WTC11 (cell line): ENCODE measurements around the gene NOTCH4. TPM values are rescaled to one million over a fixed set of nuclear protein-coding genes. Genes with fewer than 3 reads are reported as not detected.

Experiments used
- ATAC-seq: fragments of 200-7000 bp; cut with Tn5 transposase; 2 replicates; pipeline ENCODE4 v1.10.0; 2021; ENCODE audit warnings: mild to moderate bottlenecking, moderate library complexity
- CTCF ChIA-PET: fragments of 300-600 bp; sonication (Branson Sonifier 250); formaldehyde crosslinking; loops from one replicate; lab custom pipeline; 2021; ENCODE audit warnings: antibody characterized with exemption; lab: Charles Lee
- POLR2A ChIA-PET: fragments of 350-600 bp; sonication (Branson Sonifier 250); formaldehyde crosslinking; loops from one replicate; lab custom pipeline; 2021; ENCODE audit warnings: antibody characterized with exemption; lab: Charles Lee
- DNase-seq: peaks from one replicate; pipeline ENCODE4 v3.0.0; 2021; ENCODE audit warnings: low spot score
- H3K27ac Mint-ChIP-seq: 2 replicates; pipeline ENCODE4 v1.8.0; 2021; ENCODE audit warnings: mixed read lengths
- H3K27me3 Mint-ChIP-seq: 2 replicates; pipeline ENCODE4 v1.8.0; 2021; ENCODE audit warnings: low read depth, mild to moderate bottlenecking, moderate library complexity, mixed read lengths
- H3K36me3 Mint-ChIP-seq: 2 replicates; pipeline ENCODE4 v1.8.0; 2021; ENCODE audit warnings: mixed read lengths
- H3K4me1 Mint-ChIP-seq: 2 replicates; pipeline ENCODE4 v1.8.0; 2022; ENCODE audit warnings: mixed read lengths
- H3K4me3 Mint-ChIP-seq: 2 replicates; pipeline ENCODE4 v1.8.0; 2021; ENCODE audit warnings: mild to moderate bottlenecking, moderate library complexity, mixed read lengths
- H3K9me3 Mint-ChIP-seq: 2 replicates; pipeline ENCODE4 v1.8.0; 2021; ENCODE audit warnings: mixed read lengths
- CBFB ChIP-seq: sonication (generic); formaldehyde crosslinking; IDR thresholded peaks from 2 replicates; pipeline ENCODE4 v1.8.1; 2022; ENCODE audit warnings: mild to moderate bottlenecking, low read depth, missing genetic modification reagents
- CREM ChIP-seq: sonication (generic); formaldehyde crosslinking; IDR thresholded peaks from 2 replicates; pipeline ENCODE4 v1.8.1; 2022; ENCODE audit warnings: mild to moderate bottlenecking, missing genetic modification reagents, moderate library complexity
- ELF4 ChIP-seq: sonication (generic); formaldehyde crosslinking; IDR thresholded peaks from 2 replicates; pipeline ENCODE4 v1.8.1; 2022; ENCODE audit warnings: low read depth, mild to moderate bottlenecking, moderate library complexity, missing genetic modification reagents
- ESRRA ChIP-seq: sonication (generic); formaldehyde crosslinking; IDR thresholded peaks from 2 replicates; pipeline ENCODE4 v1.8.1; 2022; ENCODE audit warnings: mild to moderate bottlenecking, missing genetic modification reagents, borderline replicate concordance
- MAX ChIP-seq: sonication (generic); formaldehyde crosslinking; IDR thresholded peaks from 2 replicates; pipeline ENCODE4 v1.8.0; 2022; ENCODE audit warnings: mild to moderate bottlenecking, missing genetic modification reagents
- MYBL2 ChIP-seq: sonication (generic); formaldehyde crosslinking; IDR thresholded peaks from 2 replicates; pipeline ENCODE4 v1.8.1; 2023; ENCODE audit warnings: mild to moderate bottlenecking, moderate library complexity, missing genetic modification reagents
- NFATC4 ChIP-seq: fragments of 250-450 bp; sonication (Bioruptor Pico); IDR thresholded peaks from 2 replicates; pipeline ENCODE4 v1.9.0; 2021; ENCODE audit warnings: mild to moderate bottlenecking
- NFYB ChIP-seq: sonication (generic); formaldehyde crosslinking; conservative IDR thresholded peaks from 2 replicates; pipeline ENCODE4 v1.8.0; 2022; ENCODE audit warnings: low read depth, missing genetic modification reagents
- NR2C2 ChIP-seq: sonication (generic); formaldehyde crosslinking; IDR thresholded peaks from 2 replicates; pipeline ENCODE4 v1.8.0; 2022; ENCODE audit warnings: mild to moderate bottlenecking, missing genetic modification reagents
- OVOL2 ChIP-seq: fragments of 250-450 bp; sonication (Bioruptor Pico); IDR thresholded peaks from 2 replicates; pipeline ENCODE4 v1.9.0; 2021; ENCODE audit warnings: mild to moderate bottlenecking, borderline replicate concordance
- PREB ChIP-seq: sonication (generic); formaldehyde crosslinking; IDR thresholded peaks from 2 replicates; pipeline ENCODE4 v1.8.1; 2022; ENCODE audit warnings: mild to moderate bottlenecking, missing genetic modification reagents, moderate library complexity, borderline replicate concordance
- RELA ChIP-seq: sonication (generic); formaldehyde crosslinking; IDR thresholded peaks from 2 replicates; pipeline ENCODE4 v1.8.1; 2022; ENCODE audit warnings: missing genetic modification reagents, mild to moderate bottlenecking, borderline replicate concordance
- SMAD3 ChIP-seq: sonication (generic); formaldehyde crosslinking; IDR thresholded peaks from 2 replicates; pipeline ENCODE4 v1.8.0; 2022; ENCODE audit warnings: missing genetic modification reagents, mild to moderate bottlenecking, borderline replicate concordance
- TP53 ChIP-seq: sonication (generic); formaldehyde crosslinking; IDR thresholded peaks from 2 replicates; pipeline ENCODE4 v1.8.1; 2023; ENCODE audit warnings: mild to moderate bottlenecking, missing genetic modification reagents
- ZBTB21 ChIP-seq: sonication (generic); formaldehyde crosslinking; IDR thresholded peaks from 2 replicates; pipeline ENCODE4 v1.8.1; 2023; ENCODE audit warnings: mild to moderate bottlenecking, missing genetic modification reagents, borderline replicate concordance
- ZBTB43 ChIP-seq: sonication (generic); formaldehyde crosslinking; IDR thresholded peaks from 2 replicates; pipeline ENCODE4 v1.8.1; 2023; ENCODE audit warnings: mild to moderate bottlenecking, missing genetic modification reagents
- ZNF219 ChIP-seq: sonication (generic); formaldehyde crosslinking; IDR thresholded peaks from 2 replicates; pipeline ENCODE4 v1.8.0; 2023; ENCODE audit warnings: missing genetic modification reagents, mild to moderate bottlenecking, borderline replicate concordance
- ZNF232 ChIP-seq: sonication (generic); formaldehyde crosslinking; IDR thresholded peaks from 2 replicates; pipeline ENCODE4 v1.8.0; 2022; ENCODE audit warnings: mild to moderate bottlenecking, missing genetic modification reagents
- ZNF263 ChIP-seq: sonication (generic); formaldehyde crosslinking; IDR thresholded peaks from 2 replicates; pipeline ENCODE4 v1.8.1; 2022; ENCODE audit warnings: low read depth, mild to moderate bottlenecking, moderate library complexity, missing genetic modification reagents
- ZNF317 ChIP-seq: sonication (generic); formaldehyde crosslinking; IDR thresholded peaks from 2 replicates; pipeline ENCODE4 v1.8.1; 2023; ENCODE audit warnings: low read depth, mild to moderate bottlenecking, moderate library complexity, missing genetic modification reagents, borderline replicate concordance
- ZNF416 ChIP-seq: fragments of 250-450 bp; sonication (Bioruptor Pico); IDR thresholded peaks from 2 replicates; pipeline ENCODE4 v1.9.0; 2021; ENCODE audit warnings: mild to moderate bottlenecking, inconsistent platforms
- ZNF512 ChIP-seq: sonication (generic); formaldehyde crosslinking; IDR thresholded peaks from 2 replicates; pipeline ENCODE4 v1.8.1; 2022; ENCODE audit warnings: missing genetic modification reagents, borderline replicate concordance
- ZSCAN18 ChIP-seq: fragments of 250-450 bp; sonication (Bioruptor Pico); IDR thresholded peaks from 2 replicates; pipeline ENCODE4 v2.1.2; 2022; ENCODE audit warnings: mild to moderate bottlenecking, moderate library complexity
- total RNA-seq: library from RNA; stranded (reverse); gene quantifications from 3 replicates; pipeline ENCODE4 v1.2.3, GENCODE V29; 2021

NOTCH4 gene
- total RNA-seq, 1 experiment from 2014 or later: 2.6 TPM

GRCh38 chr6:32196682-32197616 is 26.9 kb downstream of the NOTCH4 start:
- POLR2A ChIA-PET: no interaction called here
- Mint-ChIP-seq H3K4me1 (peaks cover 41% of the 10 kb centered on the region), H3K27me3 (peaks cover 3% of the 10 kb centered on the region; the same call in 1 of the 2 replicates), H3K27ac (peak overlapping the region; percentile 100), H3K36me3 (no peaks in the 10 kb centered on the region), H3K4me3 (peak overlapping the region; percentile 95), H3K9me3 (no peaks in the 10 kb centered on the region)
- DNase-seq (no peak), ATAC-seq (no peak)
- TF ChIP-seq ZNF416 (CRISPR knock-in tag): no peak
- peak; percentile 60; the same call in 1 of the 2 replicates for TF ChIP-seq ZBTB43 (CRISPR knock-in tag)
- CTCF ChIA-PET: interaction anchor here (0.7 to 1.8 kb wide), 3 partner anchors 16 to 800 kb away, joined by 3 to 5 read pairs (median 3); no protein-coding TSS in a partner anchor

- H3K27me3 Mint-ChIP-seq: peaks cover 3% of the 10 kb centered on the region; the same call in 1 of the 2 replicates
- peak overlapping the region; percentile 100 for H3K27ac Mint-ChIP-seq
- POLR2A ChIA-PET: interaction anchor here (0.5 to 1.9 kb wide), 13 partner anchors 9 to 921 kb away, joined by 3 to 25 read pairs (median 4); partner anchors contain the start of genes AGPAT1, FKBPL, PRRT1 and RNF5
- H3K4me1 Mint-ChIP-seq: peaks cover 50% of the 10 kb centered on the region
- ATAC-seq: peak; percentile 6
- DNase-seq: peak; percentile 90
- H3K9me3 Mint-ChIP-seq: no peaks in the 10 kb centered on the region
- H3K4me3 Mint-ChIP-seq: peak overlapping the region; percentile 95
- no peaks in the 10 kb centered on the region for H3K36me3 Mint-ChIP-seq
- CTCF ChIA-PET: interaction anchor here (0.6 to 1.8 kb wide), 35 partner anchors 10 to 757 kb away, joined by 3 to 30 read pairs (median 6); partner anchors contain the start of genes AGPAT1, EHMT2, FKBPL and HLA-DMA
- TF ChIP-seq MAX (CRISPR knock-in tag) (peak; percentile 54; the same call in 1 of the 2 replicates), ZBTB21 (0 out of 2 replicates have a peak, but pooled peaks have one; percentile 7), MYBL2 (CRISPR knock-in tag) (peak; percentile 31; the same call in 1 of the 2 replicates), ESRRA (CRISPR knock-in tag) (no peak), ZNF232 (CRISPR knock-in tag) (no peak), TP53 (no peak), ZNF317 (CRISPR knock-in tag) (no peak), ZNF512 (no peak), RELA (no peak), OVOL2 (no peak), ZSCAN18 (CRISPR knock-in tag) (no peak), CBFB (CRISPR knock-in tag) (no peak), NFATC4 (CRISPR knock-in tag) (0 out of 2 replicates have a peak, but pooled peaks have one; percentile 11), NFYB (CRISPR knock-in tag) (no peak), ZBTB43 (CRISPR knock-in tag) (no peak), CREM (CRISPR knock-in tag) (peak; percentile 91), NR2C2 (CRISPR knock-in tag) (0 out of 2 replicates have a peak, but pooled peaks have one; percentile 42), ZNF263 (CRISPR knock-in tag) (no peak), ELF4 (no peak), ZNF219 (CRISPR knock-in tag) (no peak), SMAD3 (CRISPR knock-in tag) (no peak), PREB (CRISPR knock-in tag) (no peak)
These were observed 27.8 kb downstream of the NOTCH4 start for GRCh38 chr6:32195902-32196681.
